GM18951 (cell line): ENCODE measurements around the gene GPR157.

Source experiments
- POLR2A ChIP-seq: IDR thresholded peaks from 4 replicates; pipeline ENCODE4 v1.6.1; 2011; ENCODE audit warnings: mild to moderate bottlenecking; ENCODE audit not compliant: insufficient read length, insufficient read depth; ENCODE audit errors: extremely low read depth
- in situ Hi-C: fragments of 300-500 bp; cut with MboI; formaldehyde crosslinking; loops from one replicate; pipeline ENCODE4 v1.12.0; 2022; ENCODE audit warnings: low sequenced_read_pairs, mixed read lengths, inconsistent platforms; ENCODE audit not compliant: unreplicated experiment

The GPR157 gene

DNA sequence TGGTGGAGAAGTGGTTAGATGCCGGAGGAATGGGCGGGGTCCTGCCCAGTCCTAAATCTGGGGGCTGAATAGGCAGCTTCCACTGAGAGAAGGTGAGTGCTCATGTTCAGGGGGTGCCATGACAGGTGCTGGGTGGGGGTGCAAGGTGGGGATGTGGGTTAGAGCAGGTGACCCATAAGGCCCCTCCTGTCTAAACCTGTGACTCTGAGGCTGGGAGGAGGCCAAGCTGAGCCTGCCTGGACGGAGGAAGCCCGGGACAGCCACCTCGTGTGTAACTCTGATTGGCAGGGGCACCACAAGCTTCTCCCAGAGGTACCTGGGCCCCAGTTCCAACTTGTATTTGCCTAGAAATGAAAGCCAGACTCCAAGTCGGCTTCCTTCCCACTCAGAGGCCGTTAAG lies 10.7 kb downstream of the GPR157 start:
- TF ChIP-seq POLR2A: no peak
- in situ Hi-C loops: no loop called here

DNA sequence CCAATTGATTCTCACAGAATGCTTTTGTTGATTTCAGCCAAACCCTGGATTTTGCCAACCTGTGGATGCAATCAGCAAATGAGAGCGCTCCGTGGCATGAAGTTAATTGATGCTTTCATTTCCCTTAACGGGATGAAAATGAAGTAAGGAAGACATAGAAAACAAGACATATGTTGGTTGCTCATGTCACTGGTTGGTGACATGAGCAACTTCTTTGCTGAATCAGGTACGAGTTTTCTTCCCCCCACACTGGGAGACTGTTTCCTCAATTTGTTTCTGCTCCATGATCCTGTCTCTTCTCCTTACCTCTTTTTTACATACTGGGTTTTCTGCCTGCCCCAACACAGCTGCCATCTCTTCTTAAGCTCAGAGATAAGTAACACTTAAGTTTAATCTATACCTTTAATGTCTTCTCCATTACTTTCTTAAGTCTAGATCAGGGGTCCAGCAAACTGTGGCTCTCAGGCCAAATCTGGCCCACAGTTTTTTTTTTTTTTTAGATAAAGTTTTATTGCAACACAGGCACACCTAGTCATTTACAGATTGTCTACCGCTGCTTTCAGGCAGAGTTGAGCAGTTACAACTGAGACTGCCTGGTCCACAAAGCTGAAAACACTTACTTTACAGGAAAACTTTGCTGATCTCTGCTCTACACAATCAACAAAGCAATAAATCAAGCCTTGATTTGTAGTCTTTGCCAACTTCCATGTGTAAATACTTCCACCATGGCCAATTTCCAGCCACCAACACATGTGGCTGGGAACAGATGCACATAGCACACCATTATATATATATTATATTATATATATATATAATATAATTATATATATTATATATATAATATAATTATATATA lies 13.3 kb downstream of the GPR157 start:
- TF ChIP-seq POLR2A: no peak
- in situ Hi-C loops: no loop called here

DNA sequence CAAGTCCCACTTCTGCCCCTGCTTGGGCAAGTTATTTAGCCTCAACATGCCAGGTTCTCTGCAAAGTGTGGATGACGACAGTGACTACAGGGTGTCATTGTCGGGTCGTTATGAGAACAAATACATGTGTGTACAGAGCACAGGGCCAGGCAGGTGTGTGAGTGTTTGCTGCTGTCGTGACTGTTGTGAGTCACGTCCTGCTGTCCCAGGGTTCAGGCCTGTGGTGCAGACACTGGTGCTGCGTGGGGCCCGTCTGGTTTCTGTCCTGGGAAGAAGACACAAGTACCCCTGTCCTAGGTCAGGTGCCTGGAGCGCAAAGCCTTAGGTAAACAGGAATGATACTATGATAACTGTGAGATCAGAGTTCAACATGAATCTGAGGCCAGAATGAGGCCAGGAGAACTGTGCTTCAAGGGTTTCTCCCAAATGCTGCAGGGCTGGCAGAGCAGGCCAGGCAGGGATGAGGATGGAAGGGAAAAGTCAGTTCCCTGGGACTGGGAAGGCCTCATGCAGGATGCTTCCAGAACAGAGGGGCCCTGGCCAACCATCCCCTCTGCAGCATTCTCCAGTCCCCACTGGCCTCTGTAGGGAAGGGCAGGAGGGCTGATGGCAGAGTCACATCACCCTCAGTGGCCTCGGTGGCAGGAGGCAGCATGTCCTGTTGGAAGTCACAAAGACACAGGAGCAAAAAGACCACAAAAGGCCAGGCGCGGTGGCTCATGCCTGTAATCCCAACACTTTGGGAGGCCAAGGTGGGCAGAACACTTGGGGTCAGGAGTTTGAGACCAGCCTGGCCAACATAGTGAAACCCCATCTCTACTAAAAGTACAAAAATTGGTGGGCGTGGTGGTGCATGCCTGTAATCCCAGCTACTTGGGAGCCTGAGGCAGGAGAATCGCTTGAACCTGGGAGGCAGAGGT lies 15.7 kb downstream of the GPR157 start:
- in situ Hi-C loops: no loop called here
- no peak for TF ChIP-seq POLR2A

DNA sequence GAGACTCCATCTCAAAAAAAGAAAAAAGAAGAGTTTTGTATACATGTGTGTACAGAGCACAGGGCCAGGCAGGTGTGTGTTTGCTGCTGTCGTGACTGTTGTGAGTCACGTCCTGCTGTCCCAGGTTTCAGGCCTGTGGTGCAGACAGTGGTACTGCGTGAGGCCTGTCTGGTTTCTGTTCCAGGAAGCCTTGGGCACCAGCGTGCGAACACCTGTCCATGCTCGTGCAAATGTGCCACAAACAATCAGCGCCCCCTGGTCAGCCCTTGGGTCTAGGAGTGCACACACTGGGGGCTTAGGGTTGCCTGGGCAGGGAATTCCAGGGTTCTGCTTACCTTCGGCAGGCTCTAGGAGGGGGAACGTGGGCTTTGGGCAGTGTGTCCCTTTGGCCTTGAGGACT lies 16.9 kb downstream of the GPR157 start:
- TF ChIP-seq POLR2A: no peak
- in situ Hi-C loops: no loop called here

- in situ Hi-C loops: no loop called here
- TF ChIP-seq POLR2A: no peak
Observed at GRCh38 chr1:9111357-9111691, 17.6 kb downstream of the GPR157 start.

- no peak for TF ChIP-seq POLR2A
- in situ Hi-C loops: no loop called here
Observed at GRCh38 chr1:9110669-9111356, 18.1 kb downstream of the GPR157 start.

DNA sequence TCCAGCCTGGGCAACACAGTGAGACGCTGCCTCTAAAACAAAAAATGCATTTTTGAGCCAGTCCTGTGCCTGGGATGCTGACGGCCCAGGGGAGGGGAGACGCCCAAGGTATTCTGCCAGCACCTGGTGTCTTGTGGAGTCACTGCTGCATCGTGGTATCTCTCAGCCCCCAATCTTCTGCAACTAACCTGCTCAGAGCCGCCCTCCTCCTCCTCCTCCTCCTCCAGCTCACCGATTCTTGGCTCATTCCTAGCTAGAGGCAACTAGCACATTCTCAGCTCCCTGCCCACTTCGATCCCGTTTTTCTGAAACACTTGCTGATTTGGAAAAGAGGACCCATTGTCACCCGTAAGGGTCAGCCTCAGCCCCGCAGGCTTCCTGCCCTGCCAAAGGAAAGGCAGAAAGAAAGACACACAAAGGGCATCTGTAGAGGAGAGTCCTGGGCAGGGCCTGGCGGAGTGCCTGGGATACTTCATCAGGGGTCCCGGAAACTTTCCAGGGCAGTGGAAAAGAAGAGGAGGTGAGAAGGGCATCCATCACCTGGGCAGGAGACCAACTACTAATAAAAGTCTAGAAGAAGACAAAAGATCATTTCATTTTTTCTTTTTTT lies 20.7 kb downstream of the GPR157 start:
- in situ Hi-C loops: loop anchor here (10.0 kb wide), 2 partner anchors 87 to 93 kb away; no protein-coding TSS in a partner anchor
- no peak for TF ChIP-seq POLR2A

DNA sequence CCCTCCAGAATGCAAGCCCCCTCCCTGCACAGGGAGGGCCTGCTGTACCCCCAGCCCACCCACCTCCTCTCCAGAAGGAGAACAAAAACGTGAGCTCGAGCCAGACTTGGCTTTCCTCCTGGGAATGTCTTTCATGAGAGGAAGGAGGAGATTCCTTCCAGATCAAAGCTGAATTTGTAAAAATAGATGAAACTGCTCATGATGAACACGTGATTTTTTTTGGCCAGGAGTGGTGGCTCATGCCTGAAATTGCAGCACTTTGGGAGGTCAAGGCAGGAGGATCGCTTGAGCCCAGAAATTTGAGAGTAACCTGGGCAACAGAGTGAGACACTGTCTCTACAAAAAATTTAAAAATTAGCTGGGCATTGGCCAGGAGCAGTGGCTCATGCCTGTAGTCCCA lies 21.8 kb downstream of the GPR157 start:
- in situ Hi-C loops: loop anchor here (10.0 kb wide), 2 partner anchors 88 to 92 kb away; no protein-coding TSS in a partner anchor
- TF ChIP-seq POLR2A: no peak

DNA sequence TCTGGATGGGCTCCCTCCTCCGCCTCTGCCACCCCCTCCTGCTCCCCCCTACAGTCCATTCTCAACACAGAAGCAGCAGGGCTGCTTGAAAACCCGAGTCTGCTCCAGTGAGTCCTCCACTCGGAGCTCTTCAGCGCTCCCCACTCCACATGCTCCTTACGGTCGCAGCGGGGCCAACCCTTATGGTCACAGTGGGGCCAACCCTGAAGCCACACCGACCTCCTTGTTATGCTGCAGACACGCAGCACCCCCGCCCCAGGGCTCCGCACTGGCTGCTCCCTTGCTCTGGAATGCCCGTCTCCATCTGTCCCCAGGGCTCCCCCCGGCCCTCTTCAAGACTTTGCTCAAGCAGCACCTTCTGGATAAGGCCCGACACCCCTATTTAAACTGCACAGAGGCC lies 22.6 kb downstream of the GPR157 start:
- in situ Hi-C loops: loop anchor here (10.0 kb wide), 2 partner anchors 89 to 91 kb away; no protein-coding TSS in a partner anchor
- TF ChIP-seq POLR2A: no peak

- TF ChIP-seq POLR2A: no peak
- in situ Hi-C loops: loop anchor here (10.0 kb wide), 2 partner anchors 89 to 91 kb away; no protein-coding TSS in a partner anchor
Observed at GRCh38 chr1:9105336-9105867, 23.5 kb downstream of the GPR157 start.

DNA sequence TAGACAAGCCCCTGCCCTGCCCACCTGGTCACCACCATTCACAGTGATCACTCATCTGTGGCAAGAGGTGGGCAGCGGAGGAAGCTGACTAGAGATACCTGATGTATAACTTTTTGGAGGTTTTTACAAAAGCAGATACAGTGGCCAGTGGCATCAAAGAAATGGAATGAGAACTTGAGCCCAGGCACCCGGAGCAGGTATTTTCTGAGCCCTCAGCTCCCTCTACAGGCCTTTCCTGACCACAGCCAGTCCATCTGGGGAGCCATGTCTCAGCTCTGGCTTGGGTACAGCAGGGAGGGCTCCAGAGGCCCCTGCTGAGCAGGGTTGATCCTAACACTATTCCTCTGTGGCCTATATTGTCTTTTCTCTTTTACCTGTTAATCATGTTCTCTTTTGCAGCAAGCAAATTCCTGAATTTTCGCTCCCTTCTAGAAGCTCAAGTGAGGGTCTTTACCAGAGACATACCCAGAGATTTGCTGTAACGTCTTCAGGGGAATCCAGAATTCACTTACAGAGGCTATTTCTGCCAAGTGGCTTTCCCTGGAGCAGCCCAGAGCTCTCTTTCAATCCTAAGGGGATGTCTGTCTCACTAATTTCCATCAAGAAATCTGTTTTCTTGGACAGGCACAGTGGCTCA lies 27.3 kb downstream of the GPR157 start:
- in situ Hi-C loops: loop anchor here (10.0 kb wide), 2 partner anchors 87 to 93 kb away; no protein-coding TSS in a partner anchor
- TF ChIP-seq POLR2A: no peak
